Parathyroid adenoma (tissue), 2 donors: Measurements from ENCODE around the gene TBC1D20.
A peak's percentile ranks its signal among the peaks of the same experiment; 100 is the strongest.
"Not testable (repeated sequence)": the region's sequence is repeated elsewhere in the genome, so short reads cannot be mapped to it uniquely, and the experiment has no call there.

Experiments used
- H2AFZ ChIP-seq: fragments of 300-600 bp; sonication (generic); one replicate; pipeline ENCODE4 v1.7.0; 2017; ENCODE audit warnings: antibody characterized with exemption, mild to moderate bottlenecking
- H3K27ac ChIP-seq: fragments of 300-600 bp; sonication (generic); one replicate; pipeline ENCODE4 v1.7.0; 2017
- H3K27me3 ChIP-seq: fragments of 300-600 bp; sonication (generic); one replicate; pipeline ENCODE4 v1.7.0; 2017; ENCODE audit warnings: low read length; ENCODE audit not compliant: control insufficient read depth, insufficient read depth
- H3K36me3 ChIP-seq: fragments of 300-600 bp; sonication (generic); one replicate; pipeline ENCODE4 v1.7.0; 2017; ENCODE audit warnings: low read length; ENCODE audit not compliant: control insufficient read depth, insufficient read depth
- H3K4me1 ChIP-seq: fragments of 300-600 bp; sonication (generic); one replicate; pipeline ENCODE4 v1.7.0; 2017; ENCODE audit warnings: control low read depth
- H3K4me2 ChIP-seq: fragments of 300-600 bp; sonication (generic); one replicate; pipeline ENCODE4 v1.7.0; 2017; ENCODE audit warnings: low read length
- H3K4me3 ChIP-seq: fragments of 300-600 bp; sonication (generic); one replicate; pipeline ENCODE4 v1.7.0; 2017; ENCODE audit warnings: low read depth, low read length
- H3K79me2 ChIP-seq: fragments of 300-600 bp; sonication (generic); one replicate; pipeline ENCODE4 v1.7.0; 2017; ENCODE audit warnings: control low read depth
- H3K9ac ChIP-seq: fragments of 300-600 bp; sonication (generic); one replicate; pipeline ENCODE4 v1.7.0; 2017; ENCODE audit warnings: mild to moderate bottlenecking
- H3K9me3 ChIP-seq: fragments of 300-600 bp; sonication (generic); one replicate; pipeline ENCODE4 v1.7.0; 2017; ENCODE audit warnings: low read length; ENCODE audit not compliant: control insufficient read depth
- TF ChIP-seq, protein P1 (sequence below): fragments of 300-600 bp; sonication (generic); IDR thresholded peaks from one replicate; pipeline ENCODE4 v1.7.0; 2017; ENCODE audit warnings: antibody characterized with exemption, mild to moderate bottlenecking
- donor health status: primary hyperparathyroidism.

Gene TBC1D20, protein sequence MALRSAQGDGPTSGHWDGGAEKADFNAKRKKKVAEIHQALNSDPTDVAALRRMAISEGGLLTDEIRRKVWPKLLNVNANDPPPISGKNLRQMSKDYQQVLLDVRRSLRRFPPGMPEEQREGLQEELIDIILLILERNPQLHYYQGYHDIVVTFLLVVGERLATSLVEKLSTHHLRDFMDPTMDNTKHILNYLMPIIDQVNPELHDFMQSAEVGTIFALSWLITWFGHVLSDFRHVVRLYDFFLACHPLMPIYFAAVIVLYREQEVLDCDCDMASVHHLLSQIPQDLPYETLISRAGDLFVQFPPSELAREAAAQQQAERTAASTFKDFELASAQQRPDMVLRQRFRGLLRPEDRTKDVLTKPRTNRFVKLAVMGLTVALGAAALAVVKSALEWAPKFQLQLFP

DNA sequence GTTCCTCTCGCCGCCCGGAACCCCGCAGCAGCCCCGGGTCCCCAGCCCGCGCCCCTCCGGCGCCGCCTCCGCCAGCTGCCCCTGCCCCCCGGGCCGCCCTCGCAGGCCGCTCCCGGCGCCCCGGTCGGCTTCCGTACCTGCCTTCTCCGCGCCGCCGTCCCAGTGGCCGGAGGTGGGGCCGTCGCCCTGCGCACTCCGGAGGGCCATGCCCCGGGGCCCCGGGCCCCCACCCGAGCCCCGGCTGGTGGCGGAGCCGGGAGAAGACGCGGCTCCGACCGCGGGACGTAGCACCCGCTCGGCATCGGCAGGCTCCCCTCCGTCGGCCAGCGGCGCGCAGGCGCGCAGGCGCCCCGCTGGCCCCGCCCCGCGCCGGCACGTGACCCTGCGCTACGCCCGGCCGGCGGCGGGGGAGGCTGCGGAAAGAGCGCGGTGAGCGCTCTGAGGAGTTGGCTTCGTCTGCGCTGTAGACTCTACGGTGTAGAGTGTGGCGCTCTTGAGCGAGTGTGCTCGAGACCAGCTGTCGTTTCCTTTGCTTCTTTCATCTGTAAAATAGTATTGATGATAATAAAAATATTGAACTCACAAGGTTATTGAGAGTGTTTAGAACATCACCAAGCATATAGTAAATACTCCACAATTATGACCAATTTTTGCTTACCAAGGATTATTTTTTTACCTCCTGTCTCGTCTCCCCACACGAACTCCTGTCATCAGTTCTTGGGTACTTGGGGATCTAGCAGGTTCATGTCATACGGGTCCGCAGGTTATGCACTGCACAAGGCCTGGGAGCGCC is at the start of gene TBC1D20:
Gene TBC1D20 (minus strand): TSS at position 335 of the 793 bp plus-strand sequence. CDS start 128 bp downstream, at position 207.
- no peaks in the 10 kb centered on the region for H3K27me3 ChIP-seq
- TF ChIP-seq, protein P1, sequence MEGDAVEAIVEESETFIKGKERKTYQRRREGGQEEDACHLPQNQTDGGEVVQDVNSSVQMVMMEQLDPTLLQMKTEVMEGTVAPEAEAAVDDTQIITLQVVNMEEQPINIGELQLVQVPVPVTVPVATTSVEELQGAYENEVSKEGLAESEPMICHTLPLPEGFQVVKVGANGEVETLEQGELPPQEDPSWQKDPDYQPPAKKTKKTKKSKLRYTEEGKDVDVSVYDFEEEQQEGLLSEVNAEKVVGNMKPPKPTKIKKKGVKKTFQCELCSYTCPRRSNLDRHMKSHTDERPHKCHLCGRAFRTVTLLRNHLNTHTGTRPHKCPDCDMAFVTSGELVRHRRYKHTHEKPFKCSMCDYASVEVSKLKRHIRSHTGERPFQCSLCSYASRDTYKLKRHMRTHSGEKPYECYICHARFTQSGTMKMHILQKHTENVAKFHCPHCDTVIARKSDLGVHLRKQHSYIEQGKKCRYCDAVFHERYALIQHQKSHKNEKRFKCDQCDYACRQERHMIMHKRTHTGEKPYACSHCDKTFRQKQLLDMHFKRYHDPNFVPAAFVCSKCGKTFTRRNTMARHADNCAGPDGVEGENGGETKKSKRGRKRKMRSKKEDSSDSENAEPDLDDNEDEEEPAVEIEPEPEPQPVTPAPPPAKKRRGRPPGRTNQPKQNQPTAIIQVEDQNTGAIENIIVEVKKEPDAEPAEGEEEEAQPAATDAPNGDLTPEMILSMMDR = no peak
- H3K79me2 ChIP-seq = peaks cover 24% of the 10 kb centered on the region
- H3K36me3 ChIP-seq = no peaks in the 10 kb centered on the region
- H3K9me3 ChIP-seq = no peaks in the 10 kb centered on the region
- peak within 1 kb of the TSS; percentile 71 for H3K27ac ChIP-seq
- peak within 1 kb of the TSS; percentile 61 for H3K4me3 ChIP-seq
- H3K4me2 ChIP-seq = peak within 1 kb of the TSS; percentile 70
- H3K9ac ChIP-seq = peak within 1 kb of the TSS; percentile 42
- H2AFZ ChIP-seq = peak within 1 kb of the TSS; percentile 94
- peaks cover 7% of the 10 kb centered on the region for H3K4me1 ChIP-seq

DNA sequence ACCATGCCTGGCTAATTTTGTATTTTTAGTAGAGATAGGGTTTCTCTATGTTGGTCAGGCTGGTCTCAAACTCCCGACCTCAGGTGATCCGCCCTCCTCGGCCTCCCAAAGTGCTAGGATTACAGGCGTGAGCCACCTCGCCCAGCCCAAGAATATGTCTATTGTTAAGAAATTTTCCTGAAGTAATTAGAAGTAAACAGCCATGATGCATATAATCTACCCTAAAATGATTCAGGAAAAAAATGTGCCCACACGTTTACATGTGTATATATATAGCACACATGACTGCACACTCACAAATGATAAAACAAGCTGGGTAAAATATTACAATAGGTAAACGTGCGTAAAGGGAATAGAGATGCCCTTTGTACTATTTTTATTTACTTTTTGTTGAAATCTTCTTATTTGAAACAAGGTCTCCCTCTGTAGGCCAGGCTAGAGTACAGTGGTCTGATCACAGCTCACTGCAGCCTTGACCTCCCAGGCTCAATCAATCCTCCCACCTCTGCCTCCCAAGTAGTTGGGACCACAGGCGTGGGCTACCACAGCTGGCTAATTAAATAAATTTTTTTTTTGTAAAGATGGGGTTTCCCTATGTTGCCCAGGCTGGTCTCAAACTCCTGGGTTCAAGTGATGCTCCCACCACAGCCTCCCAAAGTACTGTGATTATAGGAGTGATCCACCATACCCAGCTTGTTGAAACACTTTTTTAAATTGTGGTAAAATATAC is 48.2 kb upstream of the TBC1D20 start:
- H3K9ac ChIP-seq, H3K36me3 ChIP-seq, H3K27me3 ChIP-seq, H3K9me3 ChIP-seq, H3K4me1 ChIP-seq, H3K27ac ChIP-seq, H3K4me3 ChIP-seq, H2AFZ ChIP-seq, H3K4me2 ChIP-seq: not testable (repeated sequence)
- H3K79me2 ChIP-seq = peaks cover 25% of the 10 kb centered on the region

DNA sequence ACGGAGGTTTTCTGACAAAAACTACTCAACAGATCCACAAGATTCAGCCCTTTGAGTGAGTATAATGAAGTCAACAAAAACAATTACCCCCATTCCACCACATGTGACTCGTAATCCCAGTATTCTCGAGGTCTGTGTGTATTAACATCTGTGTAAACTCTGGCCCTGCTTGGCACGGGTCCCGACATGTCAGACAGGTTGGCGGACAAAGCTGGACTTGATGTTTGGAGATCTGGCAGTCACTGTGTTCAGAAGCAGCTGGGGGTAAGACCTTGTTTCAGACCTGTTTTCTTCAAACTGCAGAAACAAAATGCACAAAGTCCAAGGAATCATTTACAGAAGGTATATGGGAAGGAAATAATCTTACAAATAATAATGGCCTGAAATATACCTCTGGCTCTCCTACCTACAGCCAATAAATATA is 46.0 kb upstream of the TBC1D20 start:
- H3K27me3 ChIP-seq, H3K79me2 ChIP-seq, H3K9me3 ChIP-seq, H2AFZ ChIP-seq, H3K27ac ChIP-seq, H3K9ac ChIP-seq, H3K36me3 ChIP-seq, H3K4me3 ChIP-seq, H3K4me1 ChIP-seq: not testable (repeated sequence)
- H3K4me2 ChIP-seq = peak overlapping the region; percentile 20

DNA sequence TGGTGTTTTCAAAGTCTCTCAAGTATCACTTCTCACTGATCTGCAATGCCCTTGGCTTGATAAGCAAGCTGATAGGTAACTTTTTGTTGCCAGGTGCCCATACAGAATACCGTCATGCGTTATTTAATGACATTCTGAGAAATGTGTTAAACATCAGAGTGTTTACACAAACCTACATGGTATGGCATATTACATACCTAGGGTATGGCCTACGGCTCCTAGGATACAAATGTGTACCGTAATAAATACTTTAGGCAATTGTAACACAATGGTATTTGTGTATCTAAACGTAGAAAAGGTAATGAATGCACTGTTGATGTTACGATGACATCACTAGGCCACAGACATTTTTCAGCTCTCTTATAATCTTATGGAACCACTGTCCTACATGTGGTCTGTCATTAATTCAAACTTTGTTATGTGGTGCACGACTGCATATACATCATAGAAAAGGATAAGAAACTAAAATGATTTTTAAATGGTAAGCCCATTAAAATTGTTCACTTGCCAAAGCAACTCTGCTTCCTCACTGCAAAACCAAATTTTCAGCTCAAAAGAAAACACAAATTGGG is 45.5 kb upstream of the TBC1D20 start:
- TF ChIP-seq, protein P1 = no peak

DNA sequence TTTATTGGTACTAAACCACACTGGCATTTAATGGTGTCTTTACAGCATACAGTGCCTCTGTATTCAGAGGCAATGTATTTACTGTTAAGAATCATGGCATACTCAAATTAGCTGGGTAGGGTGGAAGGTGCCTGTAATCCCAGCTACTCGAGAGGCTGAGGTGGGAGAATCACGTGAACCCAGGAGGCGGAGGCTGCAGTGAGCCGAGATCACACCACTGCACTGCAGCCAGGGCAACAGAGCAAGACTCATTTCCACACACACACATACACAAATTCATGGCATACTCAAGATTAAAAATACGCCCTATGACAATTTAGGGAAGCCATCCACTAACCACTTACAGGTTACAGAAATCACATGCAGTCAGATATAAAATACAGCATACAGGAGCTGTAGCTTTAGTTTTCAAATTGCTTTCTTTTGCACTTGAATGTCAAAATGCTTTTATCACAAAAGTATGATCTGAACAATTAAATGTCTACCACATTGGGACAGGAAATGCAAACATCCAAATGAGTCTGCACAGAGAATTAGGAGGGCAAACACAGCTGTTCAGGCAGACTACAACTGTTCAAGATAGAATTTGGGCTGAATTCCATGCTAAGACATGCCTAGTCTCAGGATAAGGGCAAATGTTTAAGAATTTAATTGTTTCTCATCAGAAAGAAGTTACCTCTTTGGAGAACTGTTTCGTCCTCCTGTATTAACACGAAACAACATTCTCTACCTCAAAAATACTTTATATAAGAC is 44.8 kb upstream of the TBC1D20 start:
- no peaks in the 10 kb centered on the region for H3K36me3 ChIP-seq
- no peak overlapping the region for H3K27ac ChIP-seq
- no peak overlapping the region for H3K9ac ChIP-seq
- H3K4me2 ChIP-seq = no peak overlapping the region
- H3K79me2 ChIP-seq = peaks cover 5% of the 10 kb centered on the region
- H3K27me3 ChIP-seq = no peaks in the 10 kb centered on the region
- no peaks in the 10 kb centered on the region for H3K9me3 ChIP-seq
- peaks cover 5% of the 10 kb centered on the region for H3K4me1 ChIP-seq
- no peak overlapping the region for H3K4me3 ChIP-seq
- TF ChIP-seq, protein P1 = no peak
- H2AFZ ChIP-seq = no peak overlapping the region

More for the DNA sequence above, 45.5 kb upstream of the TBC1D20 start:
- Histone ChIP-seq H2AFZ (no peak overlapping the region), H3K4me3 (no peak overlapping the region), H3K27ac (no peak overlapping the region), H3K79me2 (peaks cover 5% of the 10 kb centered on the region), H3K4me2 (no peak overlapping the region), H3K9me3 (no peaks in the 10 kb centered on the region), H3K9ac (no peak overlapping the region), H3K36me3 (no peaks in the 10 kb centered on the region), H3K27me3 (no peaks in the 10 kb centered on the region), H3K4me1 (peaks cover 5% of the 10 kb centered on the region)
